Thyroid gland (tissue), 4 donors: ENCODE measurements around the gene LPIN3. TPM values are rescaled to one million over a fixed set of nuclear protein-coding genes. Genes with fewer than 3 reads are reported as not detected.

Source experiments
- DNase-seq, 2 donors: peaks; one replicate each; pipeline ENCODE4 v3.0.0-alpha.2; 2019
- H3K27ac ChIP-seq, 3 donors: fragments of 200-600 bp; sonication (generic); 1 replicate in 2 of 3; 2 replicates in 1 of 3; pipeline ENCODE4 v1.5.1; 2016 to 2019; ENCODE audit warnings: mild to moderate bottlenecking in 1 of 3, moderate library complexity in 1 of 3
- H3K27me3 ChIP-seq: fragments of 200-600 bp; sonication (generic); one replicate; pipeline ENCODE4 v1.5.1; 2019
- H3K36me3 ChIP-seq, 2 donors: fragments of 200-600 bp; sonication (generic); one replicate each; pipeline ENCODE4 v1.5.1; 2016 to 2019
- H3K4me1 ChIP-seq, 2 donors: fragments of 200-600 bp; sonication (generic); one replicate each; pipeline ENCODE4 v1.5.1; 2017 to 2019
- H3K4me3 ChIP-seq, 3 donors: fragments of 200-600 bp; sonication (generic); replicated peaks in 1 of 3; 1 replicate in 2 of 3; 2 replicates in 1 of 3; pipeline ENCODE4 v1.5.1; 2016; ENCODE audit warnings: mild to moderate bottlenecking in 1 of 3
- H3K9me3 ChIP-seq: fragments of 200-600 bp; sonication (generic); one replicate; pipeline ENCODE4 v1.5.1; 2017
- POLR2A ChIP-seq, 2 donors: fragments of 450-650 bp; IDR thresholded peaks; one replicate each; pipeline ENCODE4 v1.6.1; 2017; ENCODE audit warnings: antibody characterized with exemption in 2 of 2, mild to moderate bottlenecking in 2 of 2, moderate library complexity in 1 of 2
- WGBS, 2 donors: methylation state at CpG; one replicate each; pipeline ENCODE4 v1.1.5; 2017; 5-methylcytosine and 5-hydroxymethylcytosine counted together
- intact Hi-C: fragments of 100-400 bp; cut with DNase I; formaldehyde crosslinking; loops from one replicate; pipeline ENCODE4 v1.15.1; 2023
- total RNA-seq, 4 donors: library from RNA; depleted of rRNA; stranded (reverse); fragments of >200 nt; gene quantifications; one replicate each; pipeline ENCODE4 v1.2.3, GENCODE V29; 2016
- TF ChIP-seq, protein P1 (sequence below), 6 experiments: fragments of 200-600 bp in 3 of 6; fragments of 450-650 bp in 3 of 6; sonication (generic) in 3 of 6; IDR thresholded peaks; one replicate each; pipeline ENCODE4 v1.5.1; 2016 to 2019; ENCODE audit warnings: antibody characterized with exemption in 6 of 6, mild to moderate bottlenecking in 2 of 6, inconsistent platforms in 1 of 6, moderate library complexity in 1 of 6

Gene LPIN3
- total RNA-seq, 4 donors from 2014 or later = 33.5 to 53.5 (median 42.1) TPM

DNA sequence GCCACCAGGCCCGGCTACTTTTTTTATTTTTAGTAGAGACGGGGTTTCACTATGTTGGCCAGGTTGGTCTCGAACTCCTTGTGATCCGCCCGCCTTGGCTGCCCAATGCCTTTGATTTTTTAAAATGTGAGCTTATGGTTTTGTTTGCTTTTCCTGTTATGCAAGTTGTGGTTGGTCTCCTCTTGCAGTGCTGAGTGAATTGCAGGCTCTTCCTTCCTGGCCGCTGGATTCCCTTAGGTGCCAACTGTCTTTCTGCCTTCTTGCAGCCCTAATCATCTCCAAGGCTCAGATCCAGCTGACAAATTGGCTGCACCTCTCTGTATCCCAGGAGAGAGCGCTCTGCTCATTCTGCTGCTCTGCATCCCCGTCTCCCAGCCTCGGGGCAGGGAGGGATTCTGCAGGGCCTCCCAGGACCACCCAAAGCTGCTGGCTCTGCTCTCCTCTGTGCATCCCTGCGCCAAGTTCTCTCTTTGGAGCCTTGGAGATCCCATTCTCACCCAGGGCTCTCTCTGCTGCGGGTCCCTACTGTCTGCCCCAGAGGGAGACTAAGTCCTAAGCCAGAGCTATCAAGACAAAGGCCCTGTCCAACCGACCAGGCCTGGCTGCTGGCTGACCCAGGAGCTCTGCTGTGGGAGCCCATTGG is 40.1 kb downstream of the LPIN3 start:
- H3K4me1 ChIP-seq = no peaks in the 10 kb centered on the region
- H3K27me3 ChIP-seq = no peaks in the 10 kb centered on the region
- intact Hi-C loops = no loop called here
- H3K36me3 ChIP-seq = no peaks in the 10 kb centered on the region
- H3K9me3 ChIP-seq = no peaks in the 10 kb centered on the region
- H3K4me3 ChIP-seq = no peak overlapping the region
- H3K27ac ChIP-seq = no peak overlapping the region
- TF ChIP-seq, protein P1, sequence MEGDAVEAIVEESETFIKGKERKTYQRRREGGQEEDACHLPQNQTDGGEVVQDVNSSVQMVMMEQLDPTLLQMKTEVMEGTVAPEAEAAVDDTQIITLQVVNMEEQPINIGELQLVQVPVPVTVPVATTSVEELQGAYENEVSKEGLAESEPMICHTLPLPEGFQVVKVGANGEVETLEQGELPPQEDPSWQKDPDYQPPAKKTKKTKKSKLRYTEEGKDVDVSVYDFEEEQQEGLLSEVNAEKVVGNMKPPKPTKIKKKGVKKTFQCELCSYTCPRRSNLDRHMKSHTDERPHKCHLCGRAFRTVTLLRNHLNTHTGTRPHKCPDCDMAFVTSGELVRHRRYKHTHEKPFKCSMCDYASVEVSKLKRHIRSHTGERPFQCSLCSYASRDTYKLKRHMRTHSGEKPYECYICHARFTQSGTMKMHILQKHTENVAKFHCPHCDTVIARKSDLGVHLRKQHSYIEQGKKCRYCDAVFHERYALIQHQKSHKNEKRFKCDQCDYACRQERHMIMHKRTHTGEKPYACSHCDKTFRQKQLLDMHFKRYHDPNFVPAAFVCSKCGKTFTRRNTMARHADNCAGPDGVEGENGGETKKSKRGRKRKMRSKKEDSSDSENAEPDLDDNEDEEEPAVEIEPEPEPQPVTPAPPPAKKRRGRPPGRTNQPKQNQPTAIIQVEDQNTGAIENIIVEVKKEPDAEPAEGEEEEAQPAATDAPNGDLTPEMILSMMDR (IDR thresholded peaks at IDR 0.05) = no peak
- no peak for TF ChIP-seq POLR2A (IDR thresholded peaks at IDR 0.05)
- WGBS, 2 donors = 78 to 80% methylated on average over 12 of the region's 12 CpGs
- DNase-seq = no peak

DNA sequence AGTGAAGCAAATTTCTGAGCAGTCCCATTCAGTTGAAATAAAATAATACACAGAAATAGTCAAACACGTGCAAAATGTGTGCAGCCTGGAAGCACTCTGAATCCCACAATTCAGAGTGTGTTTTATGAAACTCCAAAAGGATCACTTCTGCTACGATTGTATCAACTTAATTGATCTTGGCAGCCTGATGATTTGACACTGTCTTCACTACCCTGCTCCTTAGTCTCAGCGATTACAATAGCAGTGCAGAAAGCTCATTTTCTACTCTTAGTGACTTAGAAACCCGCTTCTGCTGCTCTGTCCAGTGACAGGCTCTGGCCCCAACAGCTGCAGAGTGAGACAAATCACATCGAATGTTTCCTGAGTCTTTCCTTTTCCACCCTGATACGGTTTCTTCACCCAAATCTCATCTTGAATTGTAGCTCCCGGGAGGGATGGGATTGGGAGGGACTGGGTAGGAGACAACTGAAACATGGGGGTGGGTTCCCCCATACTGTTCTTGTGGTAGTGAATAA is 42.2 kb downstream of the LPIN3 start:
- no peak overlapping the region for H3K27ac ChIP-seq

DNA sequence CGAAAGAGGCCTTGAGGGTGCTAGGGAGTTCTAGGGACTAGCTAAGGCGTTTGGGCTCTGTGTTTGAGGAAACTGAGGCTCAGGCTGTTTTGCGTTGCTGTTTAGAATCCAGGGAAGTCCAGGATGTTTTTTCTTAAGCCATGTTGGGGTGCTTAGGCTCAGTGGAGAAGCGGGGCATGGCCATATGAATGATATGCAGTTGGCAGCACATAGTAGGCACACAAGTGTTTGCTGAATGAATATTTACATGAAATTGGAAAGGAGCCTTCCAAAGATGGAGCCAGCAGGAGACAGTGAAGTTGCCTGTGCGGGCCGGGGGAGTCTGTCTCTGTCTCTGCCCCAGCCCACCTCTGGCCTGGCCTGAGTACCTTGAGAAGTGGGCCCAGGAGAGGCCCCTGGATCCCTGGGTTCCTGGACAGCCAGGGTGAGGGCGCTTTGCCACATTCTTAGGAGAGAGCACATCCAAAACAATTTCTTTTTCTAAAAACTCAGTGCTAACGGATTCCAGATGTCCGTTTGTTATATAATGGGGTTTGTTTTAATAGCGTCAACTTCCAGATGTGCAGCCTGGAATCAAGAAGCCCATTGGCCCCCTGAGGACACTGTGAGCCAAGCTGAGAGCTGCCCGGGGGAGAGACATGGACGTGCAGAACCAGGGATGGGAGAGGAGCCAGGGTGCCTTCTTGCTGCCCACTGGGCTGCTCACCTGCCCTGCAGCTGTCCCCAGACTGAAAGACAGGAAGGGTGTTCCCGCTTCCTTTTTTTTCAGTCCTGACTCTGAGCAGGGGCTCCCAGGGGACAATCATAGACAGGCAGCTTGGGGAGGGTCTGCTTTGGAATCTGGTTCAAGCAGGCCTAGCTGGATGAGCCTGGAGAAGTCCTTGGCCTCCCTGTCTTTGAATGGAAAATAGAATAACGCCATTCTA is 46.1 kb downstream of the LPIN3 start:
- intact Hi-C loops = no loop called here
- peaks cover 0 to 8% of the 10 kb centered on the region in 2 donors for H3K4me1 ChIP-seq
- 66 to 77% methylated on average over 14 of the region's 14 CpGs for WGBS, 2 donors
- DNase-seq = no peak
- no peak overlapping the region for H3K4me3 ChIP-seq
- TF ChIP-seq POLR2A (IDR thresholded peaks at IDR 0.05) = no peak
- TF ChIP-seq, protein P1 (IDR thresholded peaks at IDR 0.05) = no peak
- H3K9me3 ChIP-seq = no peaks in the 10 kb centered on the region
- no peaks in the 10 kb centered on the region for H3K36me3 ChIP-seq
- H3K27ac ChIP-seq = no peak overlapping the region
- no peaks in the 10 kb centered on the region for H3K27me3 ChIP-seq

More for the DNA sequence above, 42.2 kb downstream of the LPIN3 start:
- TF ChIP-seq, protein P1 (IDR thresholded peaks at IDR 0.05) = no peak
- no peak for TF ChIP-seq POLR2A (IDR thresholded peaks at IDR 0.05)
- 68 to 80% methylated on average over 7 of the region's 7 CpGs for WGBS, 2 donors
- Histone ChIP-seq H3K36me3 (no peaks in the 10 kb centered on the region), H3K9me3 (no peaks in the 10 kb centered on the region), H3K27me3 (no peaks in the 10 kb centered on the region), H3K4me3 (no peak overlapping the region), H3K4me1 (peaks cover 0 to 8% of the 10 kb centered on the region in 2 donors)
- intact Hi-C loops = no loop called here
- no peak for DNase-seq

DNA sequence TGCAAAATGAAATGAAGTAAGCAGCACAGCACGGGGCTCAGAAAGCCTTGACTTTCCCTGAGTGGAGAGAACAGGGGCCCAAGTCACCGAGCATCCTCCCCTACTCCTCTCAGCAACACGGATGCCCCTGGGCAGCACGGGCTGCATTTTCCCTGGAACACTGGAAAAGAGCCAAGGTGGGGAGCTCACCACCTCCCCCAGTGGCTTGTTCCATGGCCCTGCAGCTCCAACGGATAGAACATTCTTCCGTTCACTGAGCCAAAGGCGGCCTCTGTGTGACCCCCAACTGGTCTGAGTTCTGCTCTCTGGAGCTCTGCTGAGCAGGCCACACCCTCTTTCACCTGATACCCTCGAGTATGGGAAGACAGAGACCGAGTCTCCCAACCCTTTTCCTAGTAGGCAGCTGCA is 46.8 kb downstream of the LPIN3 start:
- Histone ChIP-seq H3K4me1 (peaks cover 0 to 8% of the 10 kb centered on the region in 2 donors), H3K36me3 (no peaks in the 10 kb centered on the region), H3K9me3 (no peaks in the 10 kb centered on the region), H3K4me3 (no peak overlapping the region), H3K27ac (no peak overlapping the region), H3K27me3 (no peaks in the 10 kb centered on the region)
- DNase-seq = no peak
- TF ChIP-seq POLR2A (IDR thresholded peaks at IDR 0.05) = no peak
- TF ChIP-seq, protein P1 (IDR thresholded peaks at IDR 0.05) = no peak
- WGBS, 2 donors = 40 to 43% methylated on average over 9 of the region's 9 CpGs
- intact Hi-C loops = no loop called here
